Mesodermal cell (in vitro differentiated cells): ENCODE data around the gene SET.
"Not testable (repeated sequence)": the region's sequence is repeated elsewhere in the genome, so short reads cannot be mapped to it uniquely, and the experiment has no call there.

Source experiments
- H3K27ac ChIP-seq: 2 replicates; pipeline ENCODE4 v1.7.0; 2013; ENCODE audit warnings: mild to moderate bottlenecking, low read depth, low read length, moderate library complexity; ENCODE audit not compliant: severe bottlenecking
- H3K36me3 ChIP-seq: 2 replicates; pipeline ENCODE4 v1.7.1; 2013; ENCODE audit warnings: mild to moderate bottlenecking, low read length, moderate library complexity; ENCODE audit not compliant: control insufficient read depth, insufficient read depth
- H3K4me1 ChIP-seq: one replicate; pipeline ENCODE4 v1.7.1; 2013; ENCODE audit warnings: mild to moderate bottlenecking, low read length; ENCODE audit not compliant: insufficient read depth, control insufficient read depth, poor library complexity, severe bottlenecking
- H3K4me3 ChIP-seq: 2 replicates; pipeline ENCODE4 v1.7.0; 2013; ENCODE audit warnings: low read length, control low read depth, mild to moderate bottlenecking; ENCODE audit not compliant: insufficient read depth, poor library complexity, severe bottlenecking; ENCODE audit errors: extremely low read depth
- H3K9me3 ChIP-seq: 2 replicates; pipeline ENCODE4 v1.7.1; 2013; ENCODE audit warnings: mild to moderate bottlenecking, low read length, moderate library complexity; ENCODE audit not compliant: control insufficient read depth
- WGBS, 2 experiments: methylation state at CpG; one replicate each; pipeline ENCODE4 v1.1.5; 2013; ENCODE audit warnings: missing lambda C conversion rate in 2 of 2; ENCODE audit not compliant: insufficient coverage in 2 of 2; 5-methylcytosine and 5-hydroxymethylcytosine counted together

SET gene

DNA sequence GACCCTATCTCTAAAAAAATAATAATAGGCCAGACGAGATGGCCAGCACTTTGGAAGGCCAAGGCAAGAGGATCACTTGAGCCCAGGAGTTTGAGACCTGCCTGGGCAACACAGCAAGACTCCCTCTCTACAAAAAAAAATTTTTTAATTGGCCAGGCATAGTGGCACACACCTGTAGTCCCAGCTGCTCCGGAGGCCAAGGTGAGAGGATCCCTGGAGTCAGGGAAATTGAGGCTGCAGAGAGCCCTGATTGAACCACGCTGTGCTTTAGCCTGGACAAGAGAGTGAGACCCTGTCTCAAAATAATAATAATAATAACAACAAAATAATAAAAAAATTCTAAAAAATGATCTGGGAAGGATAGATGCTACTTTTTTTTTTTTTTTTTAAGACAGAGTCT is 31.2 kb upstream of the SET start:
- WGBS, 2 experiments = 86 to 92% methylated on average over 1 to 2 of the region's 3 CpGs

GRCh38 chr9:128666481-128666941 is 22.5 kb upstream of the SET start:
- H3K27ac ChIP-seq, H3K4me3 ChIP-seq, H3K36me3 ChIP-seq, H3K4me1 ChIP-seq, H3K9me3 ChIP-seq: not testable (repeated sequence)
- 86 to 94% methylated on average over 4 to 8 of the region's 8 CpGs for WGBS, 2 experiments

More for the DNA sequence above, 31.2 kb upstream of the SET start:
- Histone ChIP-seq H3K27ac (no peak overlapping the region), H3K4me3 (no peak overlapping the region), H3K4me1 (no peaks in the 10 kb centered on the region), H3K36me3 (no peaks in the 10 kb centered on the region), H3K9me3 (no peaks in the 10 kb centered on the region)

- no peak overlapping the region for H3K4me3 ChIP-seq
- no peaks in the 10 kb centered on the region for H3K4me1 ChIP-seq
- WGBS, 2 experiments = 91 to 92% methylated on average over 5 to 6 of the region's 6 CpGs
- no peaks in the 10 kb centered on the region for H3K9me3 ChIP-seq
- no peak overlapping the region for H3K27ac ChIP-seq
- no peaks in the 10 kb centered on the region for H3K36me3 ChIP-seq
Measured at GRCh38 chr9:128669786-128670185, 19.2 kb upstream of the SET start.

DNA sequence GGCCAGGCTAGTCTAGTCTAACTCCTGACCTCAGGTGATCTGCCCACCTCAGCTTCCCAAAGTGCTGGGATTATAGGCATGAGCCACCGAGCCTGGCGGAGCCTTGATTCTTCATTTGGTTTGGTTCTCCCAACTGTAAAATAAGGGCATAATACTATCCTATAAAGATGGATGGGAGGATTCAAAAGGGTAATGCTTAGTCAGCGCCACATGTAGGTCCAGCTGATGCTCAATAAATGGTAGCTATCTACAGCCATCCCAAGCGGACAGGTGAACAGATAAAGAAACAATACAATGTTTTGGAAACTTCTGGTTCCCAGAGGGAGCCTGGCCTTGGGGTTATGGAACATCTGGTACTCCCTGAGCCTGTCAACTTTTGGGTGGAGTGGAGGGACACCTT is 13.6 kb upstream of the SET start:
- Histone ChIP-seq H3K27ac (no peak overlapping the region), H3K4me3 (no peak overlapping the region), H3K36me3 (no peaks in the 10 kb centered on the region), H3K4me1 (no peaks in the 10 kb centered on the region), H3K9me3 (no peaks in the 10 kb centered on the region)
- WGBS, 2 experiments = 83 to 100% methylated on average over 1 to 2 of the region's 4 CpGs

GRCh38 chr9:128677794-128678193 is 11.2 kb upstream of the SET start:
- no peak overlapping the region for H3K27ac ChIP-seq
- H3K36me3 ChIP-seq = no peaks in the 10 kb centered on the region
- no peaks in the 10 kb centered on the region for H3K4me1 ChIP-seq
- no peak overlapping the region for H3K4me3 ChIP-seq
- WGBS, 2 experiments = 85 to 88% methylated on average over 4 to 9 of the region's 10 CpGs
- no peaks in the 10 kb centered on the region for H3K9me3 ChIP-seq

DNA sequence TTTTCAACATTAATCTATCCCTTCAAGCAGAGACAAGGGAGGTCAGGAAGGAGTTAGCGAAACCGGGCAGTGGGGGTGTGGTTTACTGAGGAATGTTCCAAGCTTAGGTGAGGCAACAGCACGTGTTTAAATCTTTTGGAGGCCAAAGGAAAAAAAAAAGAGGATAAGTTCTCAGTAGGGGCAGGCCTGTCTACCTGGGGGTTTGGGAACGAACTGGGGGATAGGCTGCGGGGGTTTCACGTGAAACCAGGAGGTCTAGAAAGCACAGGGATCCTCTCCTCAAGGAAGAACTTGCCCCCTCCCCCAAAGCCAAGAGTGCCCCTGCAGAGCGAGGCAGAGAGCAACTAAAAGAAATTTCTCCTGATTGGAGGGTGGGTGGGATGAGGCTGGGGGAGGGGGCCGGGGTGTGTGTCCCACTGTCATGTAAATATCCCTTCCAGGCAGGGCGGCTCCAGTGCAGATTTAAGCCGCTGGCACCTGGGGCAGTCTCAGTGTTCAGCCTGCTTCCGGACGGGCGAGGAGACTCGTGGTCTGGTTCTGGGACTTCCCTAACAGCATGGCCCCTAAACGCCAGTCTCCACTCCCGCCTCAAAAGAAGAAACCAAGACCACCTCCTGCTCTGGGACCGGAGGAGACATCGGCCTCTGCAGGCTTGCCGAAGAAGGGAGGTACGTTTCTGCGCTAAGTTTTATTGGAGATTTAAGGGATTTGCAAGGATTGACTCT is 5.5 kb upstream of the SET start:
- Histone ChIP-seq H3K4me1 (peaks cover 21% of the 10 kb centered on the region), H3K27ac (peak overlapping the region; percentile 76), H3K4me3 (peak overlapping the region; percentile 65), H3K36me3 (no peaks in the 10 kb centered on the region), H3K9me3 (no peaks in the 10 kb centered on the region)
- 2 to 3% methylated on average over 13 of the region's 21 CpGs for WGBS, 2 experiments

DNA sequence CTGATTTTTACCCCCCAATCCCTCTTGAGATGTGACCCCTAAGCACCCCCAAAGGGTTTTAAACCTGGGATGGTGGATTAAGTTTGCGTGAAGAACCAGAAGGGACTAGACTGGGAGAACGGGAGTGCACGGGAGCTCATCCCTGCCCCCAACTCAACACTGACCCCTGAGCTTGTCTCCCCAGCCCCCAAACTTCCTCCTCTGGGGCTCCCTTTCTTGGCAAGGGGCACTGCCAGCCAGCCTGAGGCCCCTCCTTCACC is 5.0 kb upstream of the SET start:
- peak overlapping the region; percentile 65 for H3K4me3 ChIP-seq
- no peaks in the 10 kb centered on the region for H3K9me3 ChIP-seq
- H3K27ac ChIP-seq = peak overlapping the region; percentile 76
- H3K36me3 ChIP-seq = no peaks in the 10 kb centered on the region
- WGBS, 2 experiments = 0% methylated on average over 1 to 2 of the region's 3 CpGs
- peaks cover 21% of the 10 kb centered on the region for H3K4me1 ChIP-seq

GRCh38 chr9:128684325-128685199 is 4.5 kb upstream of the SET start:
- 2 to 4% methylated on average over 15 of the region's 15 CpGs for WGBS, 2 experiments
- H3K27ac ChIP-seq = peak overlapping the region; percentile 76
- H3K4me1 ChIP-seq = peaks cover 21% of the 10 kb centered on the region
- H3K4me3 ChIP-seq = peak overlapping the region; percentile 65
- no peaks in the 10 kb centered on the region for H3K9me3 ChIP-seq
- no peaks in the 10 kb centered on the region for H3K36me3 ChIP-seq

DNA sequence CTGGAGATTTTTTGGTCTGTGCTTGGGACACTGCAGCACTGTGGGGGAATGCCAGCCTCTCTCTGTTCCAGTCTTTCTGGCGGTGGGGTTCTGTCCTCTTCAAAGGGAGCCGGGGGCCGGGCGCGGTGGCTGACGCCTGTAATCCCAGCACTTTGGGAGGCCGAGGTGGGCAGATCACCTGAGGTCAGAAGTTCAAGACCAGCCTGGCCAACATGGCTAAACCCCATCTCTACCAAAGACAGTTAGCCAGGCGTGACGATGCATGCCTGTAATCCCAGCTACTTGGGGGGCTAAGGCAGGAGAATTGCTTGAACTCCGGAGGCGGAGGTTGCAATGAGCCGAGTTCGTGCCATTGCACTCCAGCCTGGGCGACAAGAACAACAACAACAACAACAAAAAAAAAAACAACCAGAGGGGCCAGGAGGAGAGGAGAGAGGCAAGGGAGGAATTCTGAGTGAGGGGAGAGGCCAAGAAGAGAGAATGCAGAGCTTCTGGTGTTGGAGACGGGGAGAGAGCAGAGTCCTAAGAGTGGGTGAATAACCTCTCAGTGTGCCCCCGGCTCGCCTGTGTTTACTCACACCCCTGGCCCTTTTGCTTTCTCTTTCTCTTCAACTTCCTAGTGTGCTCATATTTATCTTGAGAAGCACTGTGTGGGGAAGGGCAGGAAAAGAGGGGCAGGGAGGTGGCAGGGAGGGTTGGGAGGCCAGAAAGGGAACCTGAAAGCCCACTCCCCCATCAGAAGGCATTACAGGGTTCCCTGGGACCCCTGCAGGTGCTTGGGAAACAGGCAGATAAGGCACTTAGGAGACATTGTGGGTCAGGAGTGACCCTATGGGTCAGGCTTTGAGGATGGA is 3.2 kb upstream of the SET start:
- Histone ChIP-seq H3K9me3 (no peaks in the 10 kb centered on the region), H3K4me1 (peaks cover 21% of the 10 kb centered on the region), H3K27ac (no peak overlapping the region), H3K4me3 (peak overlapping the region; percentile 8), H3K36me3 (peaks cover 4% of the 10 kb centered on the region)
- whole genome bisulfite sequencing, 2 experiments = 52 to 57% methylated on average over 8 to 10 of the region's 17 CpGs

DNA sequence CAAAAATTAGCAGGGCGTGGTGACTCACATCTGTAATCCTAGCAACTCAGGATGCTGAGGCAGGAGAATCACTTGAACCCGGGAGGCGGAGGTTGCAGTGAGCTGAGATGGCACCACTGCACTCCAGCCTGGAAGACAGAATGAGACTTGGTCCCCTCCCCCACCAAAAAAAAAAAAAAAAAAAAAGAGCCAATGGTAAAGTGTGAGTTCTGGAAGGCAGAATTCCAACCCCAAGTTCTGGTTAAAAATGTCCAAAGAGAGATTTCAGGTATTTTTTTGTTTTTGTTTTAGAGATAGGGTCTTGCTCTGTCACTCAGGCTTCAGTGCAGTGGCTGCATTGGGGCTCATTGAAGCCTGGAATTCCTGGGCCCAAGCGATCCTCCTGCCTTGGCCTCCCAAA is 1.6 kb upstream of the SET start:
- no peak overlapping the region for H3K4me3 ChIP-seq
- 86 to 89% methylated on average over 2 to 3 of the region's 4 CpGs for WGBS, 2 experiments

More for the DNA sequence above, 1.6 kb upstream of the SET start:
- Histone ChIP-seq H3K36me3 (peaks cover 20% of the 10 kb centered on the region), H3K4me1 (peaks cover 23% of the 10 kb centered on the region), H3K27ac (no peak overlapping the region), H3K9me3 (no peaks in the 10 kb centered on the region)
